Ascending aorta (tissue), 2 donors: ENCODE measurements around the gene CIC. TPM values are rescaled to one million over a fixed set of nuclear protein-coding genes. Genes with fewer than 3 reads are reported as not detected.
A peak's percentile ranks its signal among the peaks of the same experiment; 100 is the strongest.

Experiments used
- DNase-seq, 2 donors: peaks; one replicate each; pipeline ENCODE4 v3.0.0-alpha.2; 2019; ENCODE audit warnings: low spot score in 2 of 2
- H3K27ac ChIP-seq, 2 donors: fragments of 200-600 bp; sonication (generic); one replicate each; pipeline ENCODE4 v1.5.1; 2016 to 2017; ENCODE audit warnings: mild to moderate bottlenecking in 1 of 2
- H3K27me3 ChIP-seq: fragments of 200-600 bp; sonication (generic); one replicate; pipeline ENCODE4 v1.5.1; 2017
- H3K36me3 ChIP-seq, 2 donors: fragments of 200-600 bp; sonication (generic); one replicate each; pipeline ENCODE4 v1.5.1; 2016
- H3K4me1 ChIP-seq, 2 donors: fragments of 200-600 bp; sonication (generic); one replicate each; pipeline ENCODE4 v1.5.1; 2016 to 2017; ENCODE audit warnings: mild to moderate bottlenecking in 1 of 2
- H3K4me3 ChIP-seq, 2 donors: fragments of 200-600 bp; sonication (generic); one replicate each; pipeline ENCODE4 v1.5.1; 2016 to 2017; ENCODE audit warnings: mild to moderate bottlenecking in 1 of 2
- H3K9me3 ChIP-seq, 2 donors: fragments of 200-600 bp; sonication (generic); one replicate each; pipeline ENCODE4 v1.5.1; 2016
- CTCF ChIP-seq, 3 experiments: fragments of 200-600 bp in 2 of 3; fragments of 450-650 bp in 1 of 3; sonication (generic) in 2 of 3; IDR thresholded peaks; one replicate each; pipeline ENCODE4 v1.5.1; 2016 to 2019; ENCODE audit warnings: antibody characterized with exemption in 3 of 3, mild to moderate bottlenecking in 1 of 3, moderate library complexity in 1 of 3
- intact Hi-C: fragments of 100-400 bp; cut with DNase I; formaldehyde crosslinking; loops from one replicate; pipeline ENCODE4 v1.15.1; 2023
- total RNA-seq: library from RNA; depleted of rRNA; stranded (reverse); fragments of >200 nt; gene quantifications from one replicate; pipeline ENCODE4 v1.1.0, GENCODE V29; 2016

Gene CIC
- 247 TPM for total RNA-seq

GRCh38 chr19:42268704-42269477 lies at the start of gene CIC:
CIC (plus strand) TSS chr19:42269252; CDS start chr19:42271784, 2,532 bp downstream.
- intact Hi-C loops = loop anchor here (1.0 kb wide), 3 partner anchors 14 to 52 kb away; partner anchors contain the start of genes DEDD2, ERF and GSK3A
- no peaks in the 10 kb centered on the region for H3K9me3 ChIP-seq

GRCh38 chr19:42219812-42220750 lies 49.0 kb upstream of the CIC start, which contains the start of gene ZNF526:
ZNF526 (plus strand) TSS chr19:42220312; CDS start chr19:42224404, 4,092 bp downstream.
- H3K36me3 ChIP-seq = peaks cover 11% of the 10 kb centered on the region in 2 donors
- no peaks in the 10 kb centered on the region for H3K27me3 ChIP-seq
- H3K27ac ChIP-seq = peak within 1 kb of the TSS; percentile 84 to 90
- H3K9me3 ChIP-seq = no peaks in the 10 kb centered on the region
- intact Hi-C loops = loop anchor here (1.0 to 5.0 kb wide), 4 partner anchors 22 to 338 kb away; partner anchors contain the start of genes ARHGEF1, GSK3A and ZNF574
- H3K4me3 ChIP-seq = peak within 1 kb of the TSS; percentile 61 to 93
- TF ChIP-seq CTCF (IDR thresholded peaks at IDR 0.05) = no peak
- H3K4me1 ChIP-seq = peaks cover 0 to 34% of the 10 kb centered on the region in 2 donors
- peak; percentile 94 to 98 for DNase-seq

More at GRCh38 chr19:42268704-42269477, at the start of gene CIC:
- H3K4me3 ChIP-seq = peak within 1 kb of the TSS; percentile 62 to 75
- H3K4me1 ChIP-seq = peaks cover 6 to 20% of the 10 kb centered on the region in 2 donors
- TF ChIP-seq CTCF (IDR thresholded peaks at IDR 0.05) = no peak
- H3K36me3 ChIP-seq = peaks cover 19 to 20% of the 10 kb centered on the region in 2 donors
- DNase-seq = peak; percentile 100
- no peaks in the 10 kb centered on the region for H3K27me3 ChIP-seq
- peak within 1 kb of the TSS; percentile 97 to 98 for H3K27ac ChIP-seq

- intact Hi-C loops = loop anchor here (1.0 to 5.0 kb wide), 2 partner anchors 22 to 143 kb away; partner anchors contain the start of genes GSK3A and ZNF574
- no peak for DNase-seq
- TF ChIP-seq CTCF (IDR thresholded peaks at IDR 0.05) = no peak
- H3K27me3 ChIP-seq = no peaks in the 10 kb centered on the region
- peak overlapping the region; percentile 61 to 93 for H3K4me3 ChIP-seq
- peaks cover 0 to 34% of the 10 kb centered on the region in 2 donors for H3K4me1 ChIP-seq
- H3K36me3 ChIP-seq = peaks cover 17% of the 10 kb centered on the region in 2 donors
- H3K27ac ChIP-seq = peak overlapping the region; percentile 84 to 90
- H3K9me3 ChIP-seq = no peaks in the 10 kb centered on the region
These were observed 48.3 kb upstream of the CIC start for GRCh38 chr19:42220751-42221097.

- Histone ChIP-seq H3K4me1 (peaks cover 0 to 9% of the 10 kb centered on the region in 2 donors), H3K36me3 (peaks cover 47 to 56% of the 10 kb centered on the region in 2 donors), H3K27ac (no peak overlapping the region), H3K27me3 (no peaks in the 10 kb centered on the region), H3K4me3 (no peak overlapping the region), H3K9me3 (no peaks in the 10 kb centered on the region)
- TF ChIP-seq CTCF (IDR thresholded peaks at IDR 0.05) = no peak
- intact Hi-C loops = loop anchor here (5.0 kb wide), 1 partner anchor 148 kb away; the partner anchor contains the start of gene ZNF574
- DNase-seq = no peak
These were observed 43.9 kb upstream of the CIC start for GRCh38 chr19:42224940-42225717.
